HG03103 (cell line): ENCODE data around the gene RIMS4.
"Not testable (repeated sequence)": the region's sequence is repeated elsewhere in the genome, so short reads cannot be mapped to it uniquely, and the experiment has no call there.

Experiments used
- ATAC-seq: cut with Tn5 transposase; IDR thresholded peaks from one replicate; pipeline ENCODE4 v1.9.1; 2021; ENCODE audit warnings: low read depth; ENCODE audit not compliant: unreplicated experiment

RIMS4 gene

GRCh38 chr20:44768256-44768655 is 42.1 kb downstream of the RIMS4 start:
- no peak for ATAC-seq

- no peak for ATAC-seq
Measured at GRCh38 chr20:44765701-44766347, 44.5 kb downstream of the RIMS4 start.

- ATAC-seq, result no peak
Measured at GRCh38 chr20:44765091-44765490, 45.3 kb downstream of the RIMS4 start.

- not testable (repeated sequence) for ATAC-seq
Measured at GRCh38 chr20:44763798-44764197, 46.5 kb downstream of the RIMS4 start.

- ATAC-seq, result no peak
Measured at GRCh38 chr20:44762466-44763140, 47.7 kb downstream of the RIMS4 start.

GRCh38 chr20:44761423-44761822 is 48.9 kb downstream of the RIMS4 start:
- no peak for ATAC-seq

- ATAC-seq, result no peak
Measured at GRCh38 chr20:44759595-44759994, 50.8 kb downstream of the RIMS4 start.

- no peak for ATAC-seq
Measured at GRCh38 chr20:44758247-44759101, 51.9 kb downstream of the RIMS4 start.

- ATAC-seq, result no peak
Measured at GRCh38 chr20:44756956-44757355, 53.4 kb downstream of the RIMS4 start.

GRCh38 chr20:44756011-44756688 is 54.2 kb downstream of the RIMS4 start:
- no peak for ATAC-seq

- ATAC-seq, result no peak
Measured at GRCh38 chr20:44754554-44754953, 55.8 kb downstream of the RIMS4 start.

GRCh38 chr20:44752099-44752931 is 58.0 kb downstream of the RIMS4 start:
- ATAC-seq, result no peak

GRCh38 chr20:44750081-44750805 is 60.1 kb downstream of the RIMS4 start:
- ATAC-seq, result no peak

- ATAC-seq, result no peak
Measured at GRCh38 chr20:44748005-44748370, 62.4 kb downstream of the RIMS4 start.

GRCh38 chr20:44747166-44748004 is 63.0 kb downstream of the RIMS4 start:
- no peak for ATAC-seq

- ATAC-seq, result no peak
Measured at GRCh38 chr20:44746367-44747165, 63.8 kb downstream of the RIMS4 start.

GRCh38 chr20:44745598-44746366 is 64.6 kb downstream of the RIMS4 start, which contains the start of gene KCNK15:
TSS of gene KCNK15 (plus strand) at chr20:44745865. CDS start at chr20:44745911, 46 bp downstream.
- ATAC-seq, result no peak
